ENCODE measurements around the gene EFCAB9. TPM values are rescaled to one million over a fixed set of nuclear protein-coding genes. Genes with fewer than 3 reads are reported as not detected.

The EFCAB9 gene
- total RNA-seq, 1 donor from 2014 or later: not detected

GRCh38 chr5:172166030-172166826, 27.7 kb upstream of the EFCAB9 start:
- no peak for DNase-seq (ENCODE audit: low spot score)

DNA sequence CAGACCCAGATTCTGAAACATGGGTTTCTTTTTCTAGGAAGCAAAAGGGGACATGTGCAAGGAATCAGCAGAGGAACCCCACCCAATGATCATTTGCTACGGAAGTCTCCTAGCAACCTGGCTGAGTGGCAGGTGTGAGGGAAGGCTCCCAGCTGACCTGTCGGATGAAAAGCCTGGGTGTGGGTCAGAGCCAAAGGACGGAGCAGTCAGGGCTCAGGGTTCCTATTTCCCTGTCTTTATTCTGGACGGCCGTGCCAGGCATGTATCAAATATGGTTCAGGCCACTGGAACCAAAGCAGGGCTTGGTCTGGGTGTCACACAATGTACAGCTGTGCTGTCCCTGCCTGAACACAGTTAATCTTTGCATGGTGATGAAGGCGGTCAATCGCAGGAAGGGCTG, 26.1 kb upstream of the EFCAB9 start:
- no peak for DNase-seq (ENCODE audit: low spot score)

DNA sequence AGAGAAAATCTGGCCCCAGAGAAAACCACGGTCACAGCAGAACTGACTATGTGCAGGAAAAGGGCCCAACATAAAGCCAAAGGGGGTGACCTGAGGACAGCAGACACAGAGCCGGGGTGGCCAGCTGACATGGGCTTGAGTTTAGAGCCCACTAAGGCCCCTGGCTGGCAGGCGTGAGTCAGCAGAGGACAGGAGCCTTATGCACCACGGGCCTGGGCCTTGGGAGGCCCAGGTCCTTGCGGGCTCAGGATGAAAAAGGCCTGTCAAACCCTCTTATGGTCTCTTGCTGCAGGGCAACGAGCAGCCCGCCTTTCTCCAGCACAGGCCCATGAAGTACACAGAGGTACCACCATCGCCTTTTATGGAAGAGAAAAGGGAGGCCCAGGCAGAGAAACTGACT, 25.7 kb upstream of the EFCAB9 start:
- no peak for DNase-seq (ENCODE audit: low spot score)

DNA sequence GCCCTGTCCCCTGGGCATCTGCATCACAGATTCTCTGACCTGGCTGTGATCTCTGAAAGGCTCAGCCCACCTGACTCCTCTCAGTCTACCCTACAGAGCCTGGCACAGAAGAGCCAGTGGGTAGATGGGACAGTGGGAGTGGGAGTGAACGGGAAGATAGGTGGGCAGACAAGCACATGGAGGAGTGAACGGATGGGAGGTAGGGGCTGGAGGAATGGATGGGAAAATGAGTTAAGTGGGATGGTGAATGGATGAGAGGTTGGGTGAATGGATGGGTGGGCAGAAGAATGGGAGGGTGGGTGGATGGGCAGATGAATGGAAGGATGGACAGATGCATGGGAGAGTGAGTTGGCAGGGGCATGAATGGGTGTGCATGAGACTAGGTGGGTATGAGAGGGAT, 24.8 kb upstream of the EFCAB9 start:
- DNase-seq (ENCODE audit: low spot score): no peak

DNA sequence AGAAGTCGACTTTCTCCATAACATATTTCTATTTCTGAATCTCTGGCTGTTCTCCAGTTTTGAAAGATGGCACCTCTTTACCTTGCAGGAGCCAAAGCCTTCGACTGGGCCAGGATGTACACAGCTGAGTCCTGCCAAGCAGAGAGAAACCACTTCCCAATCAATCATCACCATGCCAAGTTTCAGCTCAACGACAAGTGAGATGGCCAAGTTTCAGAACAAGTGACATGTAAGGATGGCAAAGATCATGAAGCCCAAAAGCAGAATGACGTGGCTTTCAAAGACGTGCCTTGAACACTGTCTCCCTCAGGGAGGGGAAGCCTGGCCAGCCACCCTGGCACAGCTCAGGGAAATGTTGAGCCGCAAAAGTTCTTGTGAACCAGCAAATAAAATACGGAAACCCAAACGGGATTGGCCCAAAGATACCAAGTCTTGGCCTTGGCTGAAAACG, 23.7 kb upstream of the EFCAB9 start:
- no peak for DNase-seq (ENCODE audit: low spot score)

DNA sequence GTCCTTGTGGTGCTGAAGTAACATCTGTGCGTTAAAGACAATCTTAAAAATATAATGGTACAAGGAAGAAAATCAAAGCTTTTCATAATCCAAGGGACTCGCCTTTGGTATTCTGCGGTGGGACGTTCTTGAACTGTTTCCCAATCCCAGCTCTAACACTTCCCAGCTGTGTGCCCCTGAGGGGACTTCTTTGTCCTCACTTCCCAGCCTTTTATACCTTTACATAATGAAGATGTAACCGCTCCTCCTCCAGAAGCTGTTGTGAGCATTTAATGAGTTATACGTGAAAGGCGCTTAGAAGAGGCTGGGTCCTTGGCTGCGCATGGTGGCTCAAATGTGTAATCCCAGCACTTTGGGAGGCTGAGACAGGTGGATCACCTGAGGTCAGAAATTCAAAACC, 22.9 kb upstream of the EFCAB9 start:
- no peak for DNase-seq (ENCODE audit: low spot score)

DNA sequence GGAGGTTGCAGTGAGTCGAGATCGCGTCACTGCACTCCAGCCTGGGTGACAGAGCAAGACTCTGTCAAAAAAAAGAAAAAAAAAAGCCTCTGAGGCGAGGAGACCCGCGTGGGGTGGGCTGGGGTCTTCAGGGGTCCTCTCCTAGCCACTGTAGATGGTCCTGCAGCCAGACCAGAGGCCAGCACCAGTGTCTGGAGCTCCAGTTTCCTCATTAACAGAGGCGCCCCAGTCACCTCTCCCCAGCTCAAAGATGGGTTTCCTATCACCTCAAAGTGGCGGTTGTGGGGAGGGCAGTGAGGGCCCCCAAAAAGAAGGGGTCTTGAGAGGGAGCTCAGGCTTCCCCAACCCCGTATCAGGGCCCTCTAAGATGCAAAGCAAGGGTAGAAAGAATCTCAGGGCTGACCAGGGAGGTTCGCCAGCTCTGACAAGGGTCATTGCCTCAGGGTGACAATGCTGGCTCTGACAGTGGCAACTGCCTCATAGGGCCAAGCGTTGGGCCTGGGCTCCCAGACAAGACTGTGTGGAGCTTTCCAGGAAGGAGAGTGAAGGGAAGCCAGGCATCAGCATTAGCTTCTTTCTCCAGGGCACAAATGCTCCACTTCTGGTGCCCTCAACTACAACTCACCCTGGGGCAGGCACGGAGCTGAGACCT, 20.9 kb upstream of the EFCAB9 start:
- no peak for DNase-seq (ENCODE audit: low spot score)

DNA sequence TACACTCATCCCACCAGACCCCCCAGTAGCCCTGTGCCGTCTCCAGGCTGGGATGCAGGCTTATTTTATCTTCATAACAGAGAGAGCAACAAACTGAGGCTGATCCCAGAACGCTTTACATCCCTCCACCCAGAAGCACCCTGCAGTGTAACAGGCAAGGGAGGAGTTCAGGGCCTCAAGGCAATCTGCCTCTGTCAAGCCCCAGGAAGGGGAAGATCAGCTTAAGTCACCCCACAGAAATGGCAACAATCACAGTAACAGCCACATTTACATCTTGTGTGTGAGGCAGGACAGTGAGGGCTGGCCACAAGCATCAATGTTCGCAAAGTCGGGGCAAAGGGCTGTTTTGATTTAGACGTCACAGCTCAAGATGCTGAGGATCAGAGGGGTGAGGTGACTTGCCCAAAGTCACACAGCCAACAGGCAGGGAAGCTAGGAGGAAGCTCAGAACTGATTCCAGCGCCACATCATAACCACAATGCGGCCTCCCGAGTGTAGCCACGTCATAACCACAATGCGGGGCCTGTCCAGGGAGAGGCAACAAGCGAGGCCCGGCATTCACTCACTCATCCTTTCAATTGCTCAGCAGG, 20.3 kb upstream of the EFCAB9 start:
- DNase-seq (ENCODE audit: low spot score): no peak

DNA sequence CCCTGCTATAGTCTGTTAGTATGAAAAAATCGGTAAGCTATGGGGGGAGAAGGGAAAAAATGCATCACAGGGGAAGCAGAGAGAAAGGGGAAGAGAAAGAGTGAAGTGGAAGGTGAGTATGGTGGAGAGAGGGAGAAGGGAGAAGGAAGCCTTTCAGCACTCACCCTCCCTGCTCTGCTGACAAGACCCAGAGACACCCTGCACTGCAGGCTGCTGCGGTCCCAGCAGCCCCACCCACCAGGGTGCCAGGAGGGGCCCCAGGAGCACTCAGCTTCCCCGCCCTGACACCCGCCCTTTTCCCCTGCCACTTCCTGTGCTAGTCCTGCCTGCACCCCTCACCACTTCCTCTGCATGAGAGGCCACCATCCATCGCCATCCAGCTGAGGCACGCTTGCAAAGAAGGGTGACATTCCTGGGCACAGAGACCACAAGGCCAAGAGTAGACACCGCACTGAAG, 18.7 kb upstream of the EFCAB9 start:
- DNase-seq (ENCODE audit: low spot score): peak; percentile 74

DNA sequence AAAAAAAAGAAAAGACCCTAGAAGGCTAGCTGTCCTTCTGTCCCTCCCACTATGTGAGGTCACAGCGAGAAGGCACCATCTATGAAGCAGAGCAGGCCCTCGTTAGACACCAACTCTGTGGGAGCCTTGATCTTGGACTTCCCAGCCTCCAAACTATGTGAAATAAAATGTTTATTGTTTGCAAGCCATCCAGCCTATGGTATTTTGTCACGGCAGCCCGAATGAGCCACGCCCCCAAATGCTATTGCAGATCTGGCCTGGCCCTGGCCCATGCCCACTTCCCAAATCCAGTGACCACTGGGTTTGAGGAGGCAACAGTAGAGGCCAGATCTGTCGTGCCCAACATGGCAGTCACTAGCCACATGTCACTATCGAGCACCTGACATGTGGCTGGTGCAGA, 16.8 kb upstream of the EFCAB9 start:
- no peak for DNase-seq (ENCODE audit: low spot score)

GRCh38 chr5:172178301-172178987, 15.5 kb upstream of the EFCAB9 start:
- DNase-seq (ENCODE audit: low spot score): no peak

- DNase-seq (ENCODE audit: low spot score): no peak
These were observed 14.7 kb upstream of the EFCAB9 start for GRCh38 chr5:172178991-172179989.

- no peak for DNase-seq (ENCODE audit: low spot score)
These were observed 13.0 kb upstream of the EFCAB9 start for GRCh38 chr5:172180936-172181335.

GRCh38 chr5:172182291-172182690, 11.7 kb upstream of the EFCAB9 start:
- no peak for DNase-seq (ENCODE audit: low spot score)

GRCh38 chr5:172183881-172184280, 10.1 kb upstream of the EFCAB9 start:
- no peak for DNase-seq (ENCODE audit: low spot score)

DNA sequence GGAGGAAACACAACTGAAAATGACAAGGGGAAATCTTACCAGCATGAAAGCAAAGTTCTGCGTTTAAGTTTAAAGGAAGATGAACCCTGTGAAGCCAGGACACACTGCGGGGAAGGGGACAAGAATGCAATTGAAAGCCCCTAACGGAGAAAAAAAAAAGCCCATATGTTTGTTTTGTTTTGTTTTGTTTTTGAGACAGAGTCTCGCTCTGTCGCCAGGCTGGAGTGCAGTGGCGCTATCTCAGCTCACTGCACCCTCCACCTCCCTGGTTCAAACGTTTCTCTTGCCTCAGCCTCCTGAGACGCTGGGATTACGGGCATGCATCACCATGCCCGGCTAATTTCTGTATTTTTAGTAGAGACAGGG, 8.9 kb upstream of the EFCAB9 start:
- no peak for DNase-seq (ENCODE audit: low spot score)

- DNase-seq (ENCODE audit: low spot score): no peak
These were observed 7.8 kb upstream of the EFCAB9 start for GRCh38 chr5:172186114-172186695.

- DNase-seq (ENCODE audit: low spot score): peak; percentile 66
These were observed 6.6 kb upstream of the EFCAB9 start for GRCh38 chr5:172187118-172188032.

DNA sequence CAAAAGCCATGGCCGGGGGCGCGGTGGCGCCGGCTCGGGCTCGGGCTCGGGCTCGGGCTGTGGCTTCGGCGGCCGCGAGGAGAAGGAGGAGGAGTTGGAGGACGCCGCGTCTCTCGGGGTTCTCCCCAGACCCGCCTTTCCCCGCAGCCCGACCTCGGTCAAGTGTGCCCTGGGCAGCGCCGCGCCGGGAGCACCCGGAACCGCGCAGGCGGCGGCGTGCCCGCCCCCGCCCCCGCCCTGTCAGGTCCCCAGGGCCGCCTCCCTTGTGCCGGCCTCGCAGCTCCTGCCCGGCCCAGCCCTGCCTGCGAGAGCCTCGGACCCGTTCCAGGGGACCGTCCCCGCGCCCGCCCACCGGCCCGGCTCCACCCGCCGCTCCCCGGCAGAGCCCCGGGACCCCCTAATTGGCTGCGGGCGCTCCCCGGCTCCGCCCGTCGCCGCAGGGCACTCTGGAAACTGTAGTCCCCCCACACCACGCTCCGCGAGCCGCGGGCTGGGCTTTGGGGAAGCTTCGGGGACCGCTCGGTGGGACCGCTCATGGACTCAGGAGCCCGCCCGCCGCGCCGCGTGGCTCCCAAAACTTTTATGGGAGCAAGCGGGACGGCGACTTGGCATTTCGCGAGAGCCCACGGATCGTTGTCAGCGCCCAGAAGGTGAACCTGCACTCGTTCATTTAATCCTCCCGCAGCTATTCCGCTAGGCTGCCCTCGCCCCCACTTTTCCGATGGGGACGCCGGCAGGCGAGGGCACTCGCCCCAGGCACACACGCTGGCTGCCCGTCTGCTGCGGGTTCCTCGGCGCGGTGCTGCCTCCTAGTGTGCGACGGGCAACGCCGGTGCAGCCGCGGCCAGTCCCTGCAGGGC, 5.7 kb upstream of the EFCAB9 start, which contains the start of gene STK10:
Gene STK10, minus strand, starts transcription at position 192 of the 860 bp plus-strand sequence. Its CDS starts 182 bp downstream, at position 10.
- DNase-seq (ENCODE audit: low spot score): peak; percentile 92
